Activated CD4-positive, CD25-positive, alpha-beta regulatory T cell treated with anti-CD3 and anti-CD28 coated beads, Interleukin-2, amount 50 U/mL, for 16 hours (primary cell): Measurements from ENCODE around the gene SLC41A3.
A peak's percentile ranks its signal among the peaks of the same experiment; 100 is the strongest.

Experiments used
- DNase-seq: peaks from one replicate; pipeline ENCODE4 v3.0.0-alpha.2; 2020; ENCODE audit warnings: low read depth, low spot score

Gene SLC41A3

DNA sequence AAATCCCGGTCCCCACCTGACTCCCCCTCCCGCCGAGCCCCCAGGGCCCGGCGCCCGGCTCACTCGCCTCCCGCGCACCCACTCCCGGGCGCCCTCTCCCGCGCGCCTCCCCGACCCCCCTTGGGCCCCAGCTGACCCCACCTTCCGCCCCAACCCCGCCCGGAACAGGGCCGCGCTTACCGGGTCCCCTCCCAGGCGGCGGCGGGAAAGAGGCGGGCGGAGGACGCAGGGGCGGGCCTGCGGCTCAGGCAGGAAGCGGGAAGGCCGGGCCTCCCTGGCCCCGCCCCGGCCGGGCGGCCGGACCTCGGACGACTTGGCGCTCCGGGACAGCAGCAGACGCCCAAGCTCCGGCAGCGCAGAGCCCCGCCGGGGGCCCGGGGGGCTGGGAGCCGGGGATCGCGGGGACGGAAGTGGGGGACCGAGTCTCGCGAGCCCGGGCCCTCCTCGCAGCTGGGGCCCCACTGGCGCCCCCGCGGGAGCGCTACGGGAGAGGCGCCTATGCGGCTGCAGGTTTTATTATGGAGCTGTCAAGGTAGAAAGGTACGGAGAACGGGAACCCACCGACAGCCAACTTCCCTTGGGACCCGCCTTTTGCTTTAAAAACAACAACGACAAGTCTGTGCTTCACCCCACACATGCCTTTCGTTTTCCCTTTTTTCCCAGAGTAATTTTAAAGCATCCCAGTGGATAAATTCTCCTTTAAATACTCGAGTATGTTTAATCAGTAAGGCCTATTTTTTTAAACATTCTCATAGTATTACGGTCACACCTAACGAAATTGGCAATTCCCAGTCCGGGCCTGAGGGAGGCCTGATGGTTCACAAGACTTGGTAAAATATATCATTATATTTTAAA, at the start of gene SLC41A3:
Gene SLC41A3 (minus strand): TSS at position 212 of the 855 bp plus-strand sequence. CDS start 15,905 bp downstream, outside the sequence.
- peak; percentile 71 for DNase-seq

DNA sequence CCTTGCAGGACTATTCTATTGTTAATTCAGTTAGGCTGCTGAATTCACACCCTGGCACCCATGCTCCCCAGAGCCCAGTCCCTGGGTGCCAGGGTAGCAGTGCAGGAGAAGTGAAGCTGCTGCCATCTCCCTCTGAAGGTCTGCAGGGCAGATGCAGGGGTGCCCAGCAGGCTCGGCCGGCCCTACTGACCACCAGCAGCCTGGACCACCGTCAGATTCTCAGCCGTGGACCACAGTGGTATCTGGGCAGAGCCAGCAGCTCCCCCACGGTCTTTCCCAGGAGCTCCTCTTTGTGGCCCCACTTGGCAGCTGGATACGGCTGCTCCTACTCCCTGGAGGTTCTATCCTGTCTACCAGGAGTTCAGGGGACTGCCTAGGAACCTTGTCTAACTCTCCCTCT, 49.7 kb upstream of the SLC41A3 start:
- no peak for DNase-seq

DNA sequence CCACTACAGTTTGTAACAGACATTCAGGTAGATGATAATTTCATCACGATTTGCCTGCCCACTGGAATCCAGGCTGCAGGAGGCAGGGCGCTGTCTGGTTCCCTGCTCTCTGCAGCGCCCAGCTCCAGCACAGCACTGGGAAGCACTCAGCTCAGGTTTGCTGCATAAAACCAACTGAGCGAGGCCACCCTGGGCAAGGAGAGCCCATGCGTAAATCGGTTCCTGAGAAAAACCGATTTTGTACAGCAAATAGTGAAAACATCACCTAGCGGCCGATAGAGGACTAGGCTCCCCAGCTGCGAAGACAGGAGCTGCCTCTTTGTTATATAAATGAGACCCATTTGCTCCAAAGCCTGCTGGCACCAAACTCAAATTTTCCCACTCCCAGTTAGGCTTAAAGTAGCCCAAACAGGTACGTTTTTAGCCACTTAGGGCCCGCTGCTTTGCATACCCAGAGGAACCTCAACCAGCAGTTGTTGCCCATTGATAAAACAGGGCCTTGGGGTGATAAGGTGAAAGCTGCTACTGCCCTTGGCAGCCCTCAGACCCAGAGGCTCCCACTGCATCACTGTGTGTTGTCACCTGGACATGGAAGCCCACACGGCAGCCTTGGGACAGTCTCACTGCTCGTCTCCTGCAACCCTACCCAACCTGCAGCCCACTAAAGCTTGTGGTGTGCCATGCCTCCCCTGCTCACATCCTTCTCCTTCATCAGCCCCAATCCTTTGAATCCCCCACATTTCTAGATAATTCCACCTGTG, 49.0 kb upstream of the SLC41A3 start:
- no peak for DNase-seq

DNA sequence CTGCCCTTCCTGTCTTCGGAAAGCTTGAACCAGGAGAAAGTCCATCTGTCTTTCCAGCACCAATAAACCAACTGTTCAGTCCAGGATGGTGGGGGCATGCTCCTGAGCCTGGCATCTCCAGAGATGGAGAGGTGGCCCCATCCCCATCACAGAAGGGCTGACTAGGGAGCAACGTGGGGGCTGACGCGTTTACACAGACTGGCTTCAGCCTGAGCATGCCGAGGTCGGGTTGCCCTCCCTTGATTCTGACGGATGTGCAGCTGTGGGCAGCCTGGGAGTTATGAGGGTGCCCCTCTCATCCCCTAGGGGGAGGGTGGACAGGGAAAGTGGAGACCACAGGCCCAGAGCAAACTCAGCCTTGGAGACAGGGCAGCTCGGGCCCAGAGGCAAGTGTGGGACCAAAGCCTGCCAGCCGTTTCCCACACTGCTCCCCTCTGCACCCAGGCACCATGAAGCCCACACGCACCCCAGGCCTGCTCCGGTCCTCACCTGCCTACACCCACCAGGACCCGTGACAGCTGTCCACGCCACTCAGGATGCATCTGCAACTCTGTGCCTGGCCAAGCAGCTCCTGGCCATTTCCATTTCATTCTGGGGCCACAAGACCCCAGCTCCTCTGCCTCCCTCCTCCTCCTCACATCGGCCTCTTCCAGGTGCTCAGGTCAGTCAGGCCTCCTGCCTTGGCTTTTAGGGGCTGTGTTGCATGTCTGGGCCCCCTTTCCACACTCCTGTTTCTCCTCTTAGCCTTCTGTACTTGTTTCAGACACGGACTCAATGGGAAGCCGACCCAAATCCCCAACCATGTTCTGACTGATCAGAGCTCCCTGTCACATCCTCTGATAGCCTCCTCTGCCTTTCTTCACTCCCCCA, 48.2 kb upstream of the SLC41A3 start:
- no peak for DNase-seq

DNA sequence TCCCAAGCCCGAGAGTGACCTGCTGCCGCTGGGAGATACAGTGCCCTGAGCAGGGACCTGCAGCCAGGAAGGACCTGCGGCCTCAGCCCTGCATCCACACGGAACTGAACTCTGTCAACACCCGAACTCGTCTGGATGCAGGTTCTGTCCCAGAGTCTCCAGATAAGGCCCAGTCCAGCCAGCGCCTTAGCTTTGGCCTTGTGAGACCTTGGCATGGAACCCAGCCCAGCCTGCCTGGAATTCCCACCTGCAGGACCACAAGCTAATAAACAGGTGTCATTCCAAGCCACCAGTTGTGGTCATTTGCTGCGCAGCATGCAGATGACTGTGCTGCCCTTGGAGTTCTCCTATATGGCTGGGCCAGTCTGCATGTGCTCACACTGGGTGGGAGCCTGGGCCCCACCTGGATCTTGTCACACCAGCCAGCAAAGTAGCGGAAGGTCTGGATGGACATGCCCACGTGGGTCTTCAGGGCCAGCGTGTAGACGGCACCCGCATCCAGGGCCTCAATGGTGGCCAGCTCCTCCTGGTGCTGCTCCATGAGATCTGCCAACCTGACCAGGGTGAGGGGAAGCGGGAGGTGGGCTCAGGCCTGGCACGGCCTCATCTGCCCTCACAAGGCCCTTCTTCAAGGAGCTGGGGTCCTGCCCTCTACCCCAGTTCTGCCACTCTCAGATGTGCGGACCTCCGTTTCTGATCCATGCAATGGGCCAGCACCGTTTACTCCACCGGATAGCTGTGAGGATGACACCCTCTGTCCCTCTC, 47.2 kb upstream of the SLC41A3 start:
- DNase-seq = no peak

DNA sequence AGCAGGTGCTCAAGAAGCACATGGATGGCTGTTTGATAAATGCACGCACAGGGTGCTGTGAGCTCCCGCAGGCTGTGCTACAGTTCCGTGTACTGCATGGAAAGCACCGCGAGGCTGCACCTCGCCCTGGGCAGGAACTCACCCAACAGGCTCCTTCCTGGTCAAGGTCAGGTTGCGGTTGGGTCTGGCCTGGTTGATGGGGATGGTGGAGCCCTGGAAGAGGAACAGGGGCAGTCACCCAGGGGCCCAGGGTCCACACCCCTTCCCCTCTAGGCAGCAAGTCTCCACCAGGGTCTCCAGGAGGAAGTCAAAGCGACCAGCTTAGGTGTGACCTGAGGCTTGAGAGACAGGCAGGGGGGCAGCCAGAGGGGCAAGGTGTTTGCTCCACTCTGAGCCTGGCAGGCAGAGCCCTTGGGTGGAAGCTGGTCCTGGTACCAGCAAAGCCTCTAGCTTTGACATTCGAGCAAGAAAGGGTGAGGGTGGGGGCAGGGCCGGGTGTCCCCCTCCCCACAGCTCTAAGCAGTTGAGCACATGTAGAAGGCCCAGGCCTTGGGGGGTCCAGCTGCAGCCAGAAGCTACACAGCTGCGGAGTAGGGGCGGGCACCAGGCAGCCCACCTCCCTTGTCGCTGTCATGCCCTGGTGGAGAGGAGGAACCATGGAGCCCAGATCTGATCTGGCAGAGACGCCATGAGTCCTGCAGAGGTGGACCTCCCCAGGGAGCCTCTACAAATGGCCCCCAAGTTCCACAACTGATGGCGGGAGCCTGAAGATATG, 46.3 kb upstream of the SLC41A3 start:
- no peak for DNase-seq

DNA sequence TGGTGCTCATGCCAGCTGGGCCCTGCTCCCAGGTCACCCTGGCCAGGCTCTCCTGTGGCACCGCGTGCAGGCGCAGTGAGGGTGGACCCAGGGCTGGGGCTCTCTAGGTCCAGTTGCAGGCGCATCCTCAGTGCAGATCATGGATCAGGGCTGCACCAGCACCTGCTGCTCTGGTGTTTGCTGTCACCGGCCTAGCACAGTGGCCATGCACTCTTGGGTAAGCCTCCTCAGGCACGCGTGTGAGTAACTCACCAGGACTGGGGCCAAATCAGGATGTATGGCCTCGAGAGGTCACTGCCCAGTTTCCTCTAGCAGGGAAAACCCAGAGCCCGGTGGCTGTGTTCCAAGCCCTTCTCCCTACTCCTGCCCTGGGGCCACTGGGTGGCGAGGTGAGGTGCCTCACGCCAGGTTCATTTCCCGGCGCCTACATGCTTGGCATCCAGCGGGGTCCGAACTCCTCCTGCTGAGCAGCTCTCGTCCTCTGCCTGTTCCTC, 45.5 kb upstream of the SLC41A3 start:
- no peak for DNase-seq

DNA sequence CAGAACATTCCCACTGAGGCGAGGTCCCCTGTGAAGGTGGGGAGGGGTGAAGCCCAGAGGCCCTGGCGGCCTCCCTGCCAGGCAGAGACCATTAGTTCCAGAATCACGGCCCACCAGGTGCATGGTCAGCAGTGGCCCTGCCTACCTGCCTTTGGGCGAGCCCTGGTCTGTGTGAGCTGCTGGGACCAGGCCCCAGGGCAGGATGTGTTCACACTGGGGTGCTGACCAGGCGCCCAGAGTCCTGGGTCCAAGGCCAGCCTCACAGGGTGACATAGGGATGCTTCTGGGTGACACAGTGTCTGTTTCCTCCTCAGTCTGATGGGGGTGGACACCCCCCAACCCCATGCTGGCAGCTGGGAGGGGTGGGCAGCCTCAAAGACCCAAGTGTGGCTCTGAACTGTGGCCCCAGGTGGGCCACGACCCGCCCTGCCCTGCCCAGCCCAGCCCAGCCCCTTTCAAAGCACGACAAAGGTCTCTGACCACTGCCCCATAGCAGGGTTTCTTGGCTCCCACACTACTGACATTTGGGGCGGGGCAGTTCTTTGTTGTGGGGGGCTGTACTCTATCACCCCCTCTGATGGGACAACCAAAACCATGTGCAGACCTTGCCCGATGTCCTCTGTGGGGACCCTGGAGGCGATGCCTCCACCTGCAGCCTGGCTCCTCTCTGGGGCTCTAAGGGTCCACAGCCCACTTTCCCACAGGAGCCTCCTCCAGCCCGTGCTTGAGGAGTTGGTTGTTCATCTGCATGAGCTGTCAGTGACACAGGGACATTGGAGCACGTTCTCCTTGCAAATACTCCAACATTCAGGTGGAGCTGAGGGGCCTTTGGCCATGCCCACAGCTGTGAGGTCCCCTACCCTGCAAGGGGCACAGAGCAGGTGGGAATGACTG, 44.8 kb upstream of the SLC41A3 start:
- DNase-seq = no peak

DNA sequence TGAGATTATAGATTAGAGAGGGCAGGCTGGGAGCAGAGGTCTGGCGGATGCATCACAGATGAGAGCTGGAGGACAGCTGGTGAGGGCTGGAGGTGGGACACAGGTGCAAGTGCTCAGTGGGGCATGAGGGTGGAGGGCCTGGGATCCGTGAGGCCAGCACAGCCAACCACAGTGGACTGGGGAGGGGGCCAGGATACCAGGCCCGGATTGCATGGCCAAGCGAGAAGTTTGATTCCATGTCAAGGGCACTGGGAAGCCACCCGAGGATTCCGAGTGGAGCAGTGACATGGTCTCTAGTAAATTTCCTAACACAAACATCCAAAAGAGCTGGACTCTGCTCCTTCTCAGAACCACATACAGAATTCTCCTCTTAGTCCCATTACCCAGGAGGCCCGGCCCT, 44.0 kb upstream of the SLC41A3 start:
- DNase-seq = no peak

DNA sequence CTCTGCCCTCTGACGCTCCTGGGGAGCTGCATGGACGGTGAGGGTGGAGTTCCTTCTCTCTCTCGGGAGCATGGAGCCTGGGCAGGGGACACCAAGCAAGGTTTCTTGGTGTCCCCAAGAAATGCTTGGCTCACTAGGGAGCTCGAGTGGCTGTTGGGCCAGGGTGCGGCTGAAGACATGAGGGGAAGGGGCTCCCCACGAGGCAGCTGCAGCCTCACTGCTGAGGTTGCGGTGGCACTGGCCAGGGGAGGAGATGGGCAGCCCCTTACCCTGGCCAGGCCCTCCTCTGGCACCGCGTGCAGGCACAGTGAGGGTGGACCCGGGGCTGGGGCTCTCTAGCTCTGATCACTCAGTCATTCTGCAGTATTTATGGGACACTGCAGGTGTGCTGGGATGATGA, 43.5 kb upstream of the SLC41A3 start:
- no peak for DNase-seq

DNA sequence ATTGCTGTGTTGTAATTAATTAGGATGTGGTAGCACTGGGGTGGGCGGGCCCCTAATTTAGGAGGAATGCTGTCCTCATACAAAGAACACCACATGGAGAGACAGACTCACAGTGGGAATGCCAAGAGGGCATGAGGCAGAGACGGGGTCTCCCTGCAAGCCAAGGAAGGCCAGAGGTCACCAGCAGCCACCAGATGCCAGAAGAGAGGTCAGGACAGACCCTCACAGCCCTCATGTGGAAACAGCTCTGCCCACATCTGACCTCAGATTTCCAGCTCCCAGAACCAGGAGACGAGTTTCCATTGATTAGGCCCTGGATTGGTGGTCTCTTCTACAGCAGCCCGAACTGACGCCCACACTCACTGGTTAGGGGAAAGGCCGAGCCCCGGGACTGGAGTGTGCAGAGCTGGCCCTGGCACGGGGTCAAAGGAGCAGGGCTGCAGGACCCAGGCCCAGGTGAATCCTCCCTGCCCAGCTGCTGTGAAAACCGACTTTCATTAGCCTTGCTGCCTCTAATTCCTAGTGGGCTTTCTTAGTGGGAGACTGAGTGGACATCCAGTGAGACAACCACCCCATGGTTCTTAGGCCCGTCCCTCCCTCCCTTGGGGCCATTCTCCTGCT, 43.0 kb upstream of the SLC41A3 start:
- no peak for DNase-seq

DNA sequence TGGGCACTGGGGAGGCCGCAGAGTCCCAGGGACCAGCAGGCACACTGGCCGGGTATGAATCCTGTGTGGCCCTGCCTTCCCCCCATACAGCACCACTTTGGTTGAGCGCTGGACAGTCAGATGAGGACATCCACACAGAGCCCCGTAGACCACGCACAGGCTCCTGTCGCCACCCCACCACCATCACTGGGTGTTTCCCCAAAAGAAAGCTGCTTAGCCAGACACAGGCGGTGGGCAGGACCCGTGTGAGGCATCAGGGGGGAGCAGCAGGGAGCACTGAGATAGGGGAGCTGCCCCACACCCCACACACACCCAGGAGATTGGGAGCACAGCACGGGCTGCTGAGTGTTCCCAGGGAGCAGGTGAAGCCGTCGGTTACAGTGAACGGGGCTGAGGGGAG, 42.4 kb upstream of the SLC41A3 start:
- DNase-seq = no peak

DNA sequence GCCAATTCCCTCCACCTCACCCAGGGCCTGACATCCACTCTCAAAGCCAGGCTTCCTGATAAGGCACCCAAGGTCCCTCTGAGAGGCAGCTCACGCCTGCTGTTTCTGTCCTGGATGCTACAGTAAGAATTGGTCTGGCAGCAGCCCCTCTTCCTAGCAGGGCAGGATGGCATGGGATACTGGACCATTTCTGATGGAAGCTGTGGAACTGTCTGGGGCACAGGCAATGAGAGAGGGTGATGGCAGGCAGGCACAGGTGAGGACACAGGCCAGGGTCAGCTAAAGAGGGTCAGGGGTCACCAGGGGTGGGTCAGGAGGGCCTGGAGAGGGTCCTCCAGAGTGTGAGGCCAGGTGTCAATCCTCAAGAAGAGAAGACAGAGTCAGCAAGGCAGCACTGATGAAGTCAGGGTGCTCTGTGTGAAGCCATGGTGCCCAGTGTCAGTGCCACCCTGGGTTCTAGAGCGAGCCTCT, 41.9 kb upstream of the SLC41A3 start:
- no peak for DNase-seq

DNA sequence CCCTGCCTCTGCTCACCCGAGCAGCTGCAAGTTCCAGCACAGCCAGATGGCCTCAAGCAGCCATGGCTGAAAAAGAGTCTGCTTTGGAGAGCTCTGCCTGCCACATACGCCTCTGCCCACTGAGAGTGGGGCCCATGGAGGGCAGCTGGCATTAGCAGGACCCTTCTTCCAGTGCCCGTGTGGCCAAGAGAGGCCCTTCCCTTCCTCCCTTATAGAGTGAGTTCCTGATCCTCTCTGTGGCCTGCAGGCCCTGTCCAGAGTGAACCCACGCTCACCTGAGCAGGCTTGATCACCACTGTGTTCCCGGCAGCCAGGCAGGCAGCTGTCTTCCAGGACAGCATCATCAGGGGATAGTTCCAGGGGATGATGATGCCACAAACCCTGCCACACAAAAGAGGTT, 41.4 kb upstream of the SLC41A3 start:
- no peak for DNase-seq

DNA sequence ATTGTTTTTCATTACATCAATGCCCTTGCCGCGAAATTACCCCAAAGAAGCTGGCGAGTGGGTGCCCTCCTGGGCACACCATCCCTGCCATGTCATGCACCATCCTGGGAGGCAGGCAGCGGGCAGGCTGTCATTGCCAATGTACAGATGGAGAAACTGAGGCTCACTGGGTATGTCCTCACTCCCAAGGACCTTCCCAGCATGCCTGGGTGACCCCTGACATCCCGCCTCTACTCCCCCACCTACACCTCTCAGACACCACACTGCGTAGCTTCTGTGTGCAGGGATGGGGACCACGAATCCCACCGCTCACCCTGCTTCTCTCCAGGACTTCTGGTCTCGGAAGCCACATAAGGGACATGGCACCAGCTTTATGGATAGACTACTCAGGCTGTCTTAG, 41.0 kb upstream of the SLC41A3 start:
- DNase-seq = no peak

DNA sequence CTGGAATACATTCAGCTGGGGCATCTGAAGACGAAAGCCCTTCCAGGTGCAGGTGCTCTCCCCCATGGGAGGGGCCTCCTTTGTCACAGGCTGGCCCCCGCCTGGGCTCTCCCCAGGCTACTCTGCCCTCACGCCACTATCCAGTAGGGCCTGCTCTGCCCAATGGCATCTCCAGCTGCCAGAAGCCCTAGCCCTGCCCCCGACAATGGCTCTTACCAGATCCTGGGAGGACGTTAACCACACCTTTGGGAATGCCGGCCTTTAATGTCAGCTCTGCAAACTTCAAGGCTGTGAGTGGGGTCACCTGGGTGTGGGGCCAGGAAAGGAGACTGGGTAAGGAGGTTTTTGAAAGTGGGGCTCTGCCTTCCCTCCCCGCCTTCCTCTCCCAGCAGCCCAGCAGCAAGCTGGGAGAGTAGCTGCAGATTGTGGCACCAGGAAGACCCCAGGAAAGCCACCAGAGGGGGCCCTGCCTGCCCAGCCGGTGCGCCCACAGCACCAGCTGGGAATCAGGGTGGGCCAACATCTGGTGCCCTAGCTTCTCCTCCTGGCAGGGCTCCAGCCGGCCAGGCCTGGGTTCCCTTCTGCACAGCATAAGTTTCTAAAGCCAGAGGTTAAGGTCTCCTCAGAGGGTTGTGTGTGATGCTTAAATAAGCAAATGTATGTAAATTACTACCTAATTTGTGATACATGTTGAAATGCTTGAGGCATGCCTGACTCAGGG, 40.4 kb upstream of the SLC41A3 start:
- DNase-seq = no peak

DNA sequence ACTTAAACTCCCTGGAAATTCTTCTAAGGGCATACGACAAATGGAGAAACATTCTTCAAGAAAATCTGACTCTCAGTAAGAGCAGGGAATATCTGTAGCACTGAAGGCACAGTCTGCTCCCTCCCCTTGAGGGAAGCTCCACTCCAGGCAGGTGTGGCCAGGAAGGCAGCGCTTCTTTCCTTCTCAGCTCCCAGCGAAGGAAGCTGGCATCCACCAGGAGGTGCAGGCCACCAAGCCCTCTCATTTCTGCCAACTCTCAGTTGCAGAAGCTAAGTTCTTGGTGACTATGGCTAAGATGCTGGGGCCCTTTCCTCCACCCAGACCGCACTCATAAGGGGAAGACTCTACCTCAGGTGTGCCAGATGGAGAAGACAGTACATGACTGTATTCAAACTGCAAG, 37.7 kb upstream of the SLC41A3 start:
- DNase-seq = no peak

DNA sequence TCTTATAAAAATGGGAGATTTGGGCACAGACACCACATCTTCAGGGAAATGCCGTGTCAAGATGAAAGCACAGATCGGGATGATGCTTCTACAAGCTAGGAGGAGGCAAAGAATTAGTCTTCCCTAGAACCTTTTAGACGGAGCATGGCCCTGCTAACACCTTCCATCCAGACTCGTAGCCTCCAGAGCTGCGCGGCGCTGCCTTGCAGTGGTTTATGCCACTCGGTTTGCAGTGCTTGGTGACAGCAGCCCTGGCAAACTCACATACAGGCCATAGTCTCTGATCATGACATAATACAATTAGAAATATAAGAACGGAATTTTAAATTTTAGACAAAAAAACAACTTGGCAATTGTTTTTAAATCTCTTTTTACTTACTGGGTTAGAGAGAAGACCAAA, 37.1 kb upstream of the SLC41A3 start:
- DNase-seq = no peak
